Testis (tissue), 3 donors: ENCODE results near the gene APCDD1. TPM values are rescaled to one million over a fixed set of nuclear protein-coding genes. Genes with fewer than 3 reads are reported as not detected.

ENCODE experiments used
- DNase-seq: peaks from one replicate; pipeline ENCODE4 v3.0.0-alpha.2; 2019
- H3K27ac ChIP-seq, 2 donors: fragments of 200-600 bp; sonication (generic); one replicate each; pipeline ENCODE4 v1.5.1; 2019
- H3K27me3 ChIP-seq: fragments of 200-600 bp; sonication (generic); one replicate; pipeline ENCODE4 v1.5.1; 2019
- H3K36me3 ChIP-seq: fragments of 200-600 bp; sonication (generic); one replicate; pipeline ENCODE4 v1.5.1; 2017; ENCODE audit warnings: low read depth; ENCODE audit errors: missing control alignments
- H3K4me1 ChIP-seq: fragments of 200-600 bp; sonication (generic); one replicate; pipeline ENCODE4 v1.5.1; 2019
- H3K4me3 ChIP-seq, 2 donors: fragments of 200-600 bp; sonication (generic); one replicate each; pipeline ENCODE4 v1.5.1; 2017 to 2019
- H3K9me3 ChIP-seq: fragments of 200-600 bp; sonication (generic); one replicate; pipeline ENCODE4 v1.5.1; 2017
- CTCF ChIP-seq, 3 experiments: fragments of 450-650 bp in 2 of 3; fragments of 200-600 bp in 1 of 3; sonication (generic) in 1 of 3; IDR thresholded peaks; one replicate each; pipeline ENCODE4 v1.5.1; 2016 to 2019; ENCODE audit warnings: antibody characterized with exemption in 3 of 3, mild to moderate bottlenecking in 2 of 3, moderate library complexity in 1 of 3
- POLR2A ChIP-seq: fragments of 450-650 bp; IDR thresholded peaks from one replicate; pipeline ENCODE4 v1.6.1; 2017; ENCODE audit warnings: antibody characterized with exemption, mild to moderate bottlenecking, moderate library complexity
- WGBS, 2 donors: methylation state at CpG; one replicate each; pipeline ENCODE4 v1.1.5; 2018; 5-methylcytosine and 5-hydroxymethylcytosine counted together
- intact Hi-C: fragments of 100-400 bp; cut with DNase I; formaldehyde crosslinking; loops from one replicate; pipeline ENCODE4 v1.15.1; 2023; ENCODE audit warnings: low total_unique reads
- polyA plus RNA-seq: library from polyadenylated mRNA; stranded (reverse); fragments of 350-450 nt; fragmentation: Illumina TruSeq; extraction: RNeasy Lipid Tissue Mini Kit (QIAGEN cat#74804); gene quantifications from one replicate; pipeline ENCODE4 v1.2.3, GENCODE V29; 2014; ENCODE audit warnings: low read depth, low replicate concordance; ENCODE audit not compliant: insufficient read depth
- total RNA-seq, 2 donors: library from RNA; depleted of rRNA; stranded (reverse); fragments of >200 nt; gene quantifications; one replicate each; pipeline ENCODE4 v1.2.3, GENCODE V29; 2016

APCDD1 gene
- total and polyA plus RNA-seq, 3 donors from 2014 or later, result 10.8 to 12.5 (median 11.2) TPM

- intact Hi-C loops, result no loop called here
- Histone ChIP-seq H3K27me3 (no peaks in the 10 kb centered on the region), H3K27ac (no peak overlapping the region), H3K9me3 (no peaks in the 10 kb centered on the region), H3K36me3 (no peaks in the 10 kb centered on the region), H3K4me3 (no peak overlapping the region), H3K4me1 (no peaks in the 10 kb centered on the region)
- TF ChIP-seq POLR2A, result no peak
- no peak for TF ChIP-seq CTCF (IDR thresholded peaks at IDR 0.05)
- DNase-seq, result no peak
- WGBS, 2 donors, result 88 to 91% methylated on average over 2 of the region's 2 CpGs
These were observed 3.3 kb downstream of the APCDD1 start for GRCh38 chr18:10457767-10458166.

- intact Hi-C loops, result no loop called here
- TF ChIP-seq CTCF (IDR thresholded peaks at IDR 0.05), result no peak
- no peak for TF ChIP-seq POLR2A
- DNase-seq, result no peak
- Histone ChIP-seq H3K9me3 (no peaks in the 10 kb centered on the region), H3K4me1 (no peaks in the 10 kb centered on the region), H3K36me3 (no peaks in the 10 kb centered on the region), H3K4me3 (no peak overlapping the region), H3K27me3 (no peaks in the 10 kb centered on the region), H3K27ac (no peak overlapping the region)
- WGBS, 2 donors, result 96 to 97% methylated on average over 5 of the region's 5 CpGs
These were observed 4.3 kb downstream of the APCDD1 start for GRCh38 chr18:10458691-10459090.

GRCh38 chr18:10459587-10459986 lies 5.2 kb downstream of the APCDD1 start:
- H3K27ac ChIP-seq, result no peak overlapping the region
- H3K27me3 ChIP-seq, result no peaks in the 10 kb centered on the region
- WGBS, 2 donors, result 40 to 47% methylated on average over 1 of the region's 1 CpG
- H3K9me3 ChIP-seq, result no peaks in the 10 kb centered on the region
- H3K4me3 ChIP-seq, result no peak overlapping the region
- H3K4me1 ChIP-seq, result no peaks in the 10 kb centered on the region
- H3K36me3 ChIP-seq, result no peaks in the 10 kb centered on the region
- DNase-seq, result no peak
- TF ChIP-seq POLR2A (no peak), CTCF (IDR thresholded peaks at IDR 0.05) (no peak)
- intact Hi-C loops, result no loop called here

GRCh38 chr18:10460414-10461018 lies 6.1 kb downstream of the APCDD1 start:
- no peak for TF ChIP-seq POLR2A
- TF ChIP-seq CTCF (IDR thresholded peaks at IDR 0.05), result no peak
- no peaks in the 10 kb centered on the region for H3K9me3 ChIP-seq
- H3K4me3 ChIP-seq, result no peak overlapping the region
- H3K27me3 ChIP-seq, result no peaks in the 10 kb centered on the region
- intact Hi-C loops, result no loop called here
- 90 to 92% methylated on average over 8 of the region's 8 CpGs for WGBS, 2 donors
- no peaks in the 10 kb centered on the region for H3K4me1 ChIP-seq
- no peaks in the 10 kb centered on the region for H3K36me3 ChIP-seq
- H3K27ac ChIP-seq, result no peak overlapping the region
- DNase-seq, result no peak

GRCh38 chr18:10461989-10462388 lies 7.6 kb downstream of the APCDD1 start:
- TF ChIP-seq POLR2A, result no peak
- TF ChIP-seq CTCF (IDR thresholded peaks at IDR 0.05), result no peak
- H3K27ac ChIP-seq, result no peak overlapping the region
- WGBS, 2 donors, result 82 to 85% methylated on average over 4 of the region's 4 CpGs
- intact Hi-C loops, result no loop called here
- H3K4me3 ChIP-seq, result no peak overlapping the region
- no peaks in the 10 kb centered on the region for H3K4me1 ChIP-seq
- H3K9me3 ChIP-seq, result no peaks in the 10 kb centered on the region
- no peaks in the 10 kb centered on the region for H3K36me3 ChIP-seq
- no peaks in the 10 kb centered on the region for H3K27me3 ChIP-seq
- DNase-seq, result no peak
